Measurements from ENCODE around the gene ANO2.

GRCh38 chr12:5987573-5987972 is 42.5 kb upstream of the ANO2 start:
- TF ChIP-seq, protein P1, sequence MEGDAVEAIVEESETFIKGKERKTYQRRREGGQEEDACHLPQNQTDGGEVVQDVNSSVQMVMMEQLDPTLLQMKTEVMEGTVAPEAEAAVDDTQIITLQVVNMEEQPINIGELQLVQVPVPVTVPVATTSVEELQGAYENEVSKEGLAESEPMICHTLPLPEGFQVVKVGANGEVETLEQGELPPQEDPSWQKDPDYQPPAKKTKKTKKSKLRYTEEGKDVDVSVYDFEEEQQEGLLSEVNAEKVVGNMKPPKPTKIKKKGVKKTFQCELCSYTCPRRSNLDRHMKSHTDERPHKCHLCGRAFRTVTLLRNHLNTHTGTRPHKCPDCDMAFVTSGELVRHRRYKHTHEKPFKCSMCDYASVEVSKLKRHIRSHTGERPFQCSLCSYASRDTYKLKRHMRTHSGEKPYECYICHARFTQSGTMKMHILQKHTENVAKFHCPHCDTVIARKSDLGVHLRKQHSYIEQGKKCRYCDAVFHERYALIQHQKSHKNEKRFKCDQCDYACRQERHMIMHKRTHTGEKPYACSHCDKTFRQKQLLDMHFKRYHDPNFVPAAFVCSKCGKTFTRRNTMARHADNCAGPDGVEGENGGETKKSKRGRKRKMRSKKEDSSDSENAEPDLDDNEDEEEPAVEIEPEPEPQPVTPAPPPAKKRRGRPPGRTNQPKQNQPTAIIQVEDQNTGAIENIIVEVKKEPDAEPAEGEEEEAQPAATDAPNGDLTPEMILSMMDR (IDR thresholded peaks at IDR 0.05; ENCODE audit: extremely low read depth in 1 of 2, insufficient read depth in 1 of 2, low read depth in 1 of 2, low read length in 2 of 2) = no peak
- TF ChIP-seq POLR2A (IDR thresholded peaks at IDR 0.05; ENCODE audit: low read depth, low read length) = no peak
- no peak for TF ChIP-seq MAX (IDR thresholded peaks at IDR 0.05; ENCODE audit: insufficient read depth, insufficient read length)
- TF ChIP-seq EZH2 (IDR thresholded peaks at IDR 0.05; ENCODE audit: borderline replicate concordance, low read depth, low read length, severe bottlenecking) = no peak
